ENCODE data around the gene ARHGEF6. TPM values are rescaled to one million over a fixed set of nuclear protein-coding genes. Genes with fewer than 3 reads are reported as not detected.

ARHGEF6 gene
- total RNA-seq, 1 donor from 2014 or later = 4.7 TPM

DNA sequence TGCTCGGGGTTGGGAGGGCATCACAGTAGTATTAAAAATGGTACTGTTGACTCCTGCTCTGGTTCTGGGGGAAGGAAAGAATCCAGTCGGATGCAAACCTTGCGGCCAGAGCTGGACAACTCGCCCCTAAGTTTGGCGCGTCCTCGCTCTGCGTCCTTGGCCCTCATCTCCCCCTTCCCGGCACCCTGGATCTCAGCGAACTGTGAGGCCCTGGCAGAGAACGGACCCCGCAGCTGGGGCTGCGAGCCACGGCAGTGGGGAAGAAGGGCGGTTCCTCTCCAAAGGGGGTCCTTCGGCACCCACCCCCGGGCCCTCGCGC lies 14.0 kb downstream of the ARHGEF6 start:
- H3K4me3 Mint-ChIP-seq (ENCODE audit: unreplicated experiment) = peak overlapping the region; percentile 78
- Histone ChIP-seq H3K9ac (ENCODE audit: low read length) (peak overlapping the region; percentile 79), H4K20me1 (ENCODE audit: insufficient read depth, low read length) (no peaks in the 10 kb centered on the region), H3K27ac (ENCODE audit: low read depth, low read length) (peak overlapping the region; percentile 50), H3K4me1 (ENCODE audit: insufficient read depth, low read length) (peaks cover 13% of the 10 kb centered on the region), H3K27me3 (ENCODE audit: insufficient read depth, low read length) (no peaks in the 10 kb centered on the region), H2AFZ (ENCODE audit: low read depth, low read length) (peak overlapping the region; percentile 83), H3K4me2 (ENCODE audit: low read length) (peak overlapping the region; percentile 85), H3K36me3 (ENCODE audit: insufficient read depth, low read length) (no peaks in the 10 kb centered on the region), H3K4me3 (ENCODE audit: insufficient read depth, low read depth, low read length) (peak overlapping the region; percentile 61), H3K79me2 (ENCODE audit: insufficient read depth, low read length) (no peaks in the 10 kb centered on the region), H3K9me3 (ENCODE audit: insufficient read depth, low read depth, low read length) (no peaks in the 10 kb centered on the region)
- FAIRE-seq (no peak), DNase-seq (ENCODE audit: low read depth) (no peak)
- no peaks in the 10 kb centered on the region for H3K27me3 Mint-ChIP-seq (ENCODE audit: low read depth, unreplicated experiment)
- no peaks in the 10 kb centered on the region for H3K9me3 Mint-ChIP-seq (ENCODE audit: unreplicated experiment)
- no peak for TF ChIP-seq EZH2 (IDR thresholded peaks at IDR 0.05; ENCODE audit: insufficient read depth, low read length)
- TF ChIP-seq, protein P1, sequence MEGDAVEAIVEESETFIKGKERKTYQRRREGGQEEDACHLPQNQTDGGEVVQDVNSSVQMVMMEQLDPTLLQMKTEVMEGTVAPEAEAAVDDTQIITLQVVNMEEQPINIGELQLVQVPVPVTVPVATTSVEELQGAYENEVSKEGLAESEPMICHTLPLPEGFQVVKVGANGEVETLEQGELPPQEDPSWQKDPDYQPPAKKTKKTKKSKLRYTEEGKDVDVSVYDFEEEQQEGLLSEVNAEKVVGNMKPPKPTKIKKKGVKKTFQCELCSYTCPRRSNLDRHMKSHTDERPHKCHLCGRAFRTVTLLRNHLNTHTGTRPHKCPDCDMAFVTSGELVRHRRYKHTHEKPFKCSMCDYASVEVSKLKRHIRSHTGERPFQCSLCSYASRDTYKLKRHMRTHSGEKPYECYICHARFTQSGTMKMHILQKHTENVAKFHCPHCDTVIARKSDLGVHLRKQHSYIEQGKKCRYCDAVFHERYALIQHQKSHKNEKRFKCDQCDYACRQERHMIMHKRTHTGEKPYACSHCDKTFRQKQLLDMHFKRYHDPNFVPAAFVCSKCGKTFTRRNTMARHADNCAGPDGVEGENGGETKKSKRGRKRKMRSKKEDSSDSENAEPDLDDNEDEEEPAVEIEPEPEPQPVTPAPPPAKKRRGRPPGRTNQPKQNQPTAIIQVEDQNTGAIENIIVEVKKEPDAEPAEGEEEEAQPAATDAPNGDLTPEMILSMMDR (IDR thresholded peaks at IDR 0.05; ENCODE audit: insufficient read depth, low read depth, low read length) = no peak
- peaks cover 7% of the 10 kb centered on the region for H3K4me1 Mint-ChIP-seq (ENCODE audit: low read depth, unreplicated experiment)
- no peak overlapping the region for H3K27ac Mint-ChIP-seq (ENCODE audit: unreplicated experiment)
- no peaks in the 10 kb centered on the region for H3K36me3 Mint-ChIP-seq (ENCODE audit: low read depth, unreplicated experiment)

DNA sequence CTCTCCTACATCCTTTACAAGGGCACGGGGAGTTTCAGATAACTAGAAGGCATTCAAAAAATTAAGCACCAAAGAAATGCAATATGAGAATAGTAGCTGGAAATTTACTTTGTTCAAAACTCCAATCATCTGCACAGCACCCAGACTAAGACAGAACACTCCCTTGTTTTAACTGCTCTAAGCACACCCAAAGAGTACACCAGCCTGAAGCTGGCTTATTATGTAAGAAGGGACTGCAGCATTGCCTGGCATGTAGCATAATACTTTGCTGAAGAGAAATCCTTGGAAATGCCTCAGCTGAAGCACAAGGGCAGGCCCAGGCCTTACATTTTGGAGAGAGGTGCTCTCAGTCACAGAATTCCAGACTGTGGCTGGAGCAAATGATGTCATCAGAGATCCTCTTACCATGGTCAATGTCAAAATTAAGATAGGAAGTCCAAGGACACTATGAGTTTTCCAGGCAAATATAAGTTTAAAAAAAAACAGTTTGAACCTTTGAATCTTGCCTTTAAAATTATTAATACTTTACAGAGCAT lies 14.8 kb downstream of the ARHGEF6 start:
- H3K9me3 Mint-ChIP-seq (ENCODE audit: unreplicated experiment) = no peaks in the 10 kb centered on the region
- Histone ChIP-seq H3K9ac (ENCODE audit: low read length) (no peak overlapping the region), H3K36me3 (ENCODE audit: insufficient read depth, low read length) (no peaks in the 10 kb centered on the region), H2AFZ (ENCODE audit: low read depth, low read length) (no peak overlapping the region), H3K4me2 (ENCODE audit: low read length) (peak overlapping the region; percentile 30), H3K4me3 (ENCODE audit: insufficient read depth, low read depth, low read length) (no peak overlapping the region), H3K27ac (ENCODE audit: low read depth, low read length) (no peak overlapping the region), H3K27me3 (ENCODE audit: insufficient read depth, low read length) (no peaks in the 10 kb centered on the region), H3K9me3 (ENCODE audit: insufficient read depth, low read depth, low read length) (no peaks in the 10 kb centered on the region), H4K20me1 (ENCODE audit: insufficient read depth, low read length) (no peaks in the 10 kb centered on the region), H3K4me1 (ENCODE audit: insufficient read depth, low read length) (peaks cover 13% of the 10 kb centered on the region), H3K79me2 (ENCODE audit: insufficient read depth, low read length) (no peaks in the 10 kb centered on the region)
- no peaks in the 10 kb centered on the region for H3K36me3 Mint-ChIP-seq (ENCODE audit: low read depth, unreplicated experiment)
- peak overlapping the region; percentile 78 for H3K4me3 Mint-ChIP-seq (ENCODE audit: unreplicated experiment)
- TF ChIP-seq, protein P1 (IDR thresholded peaks at IDR 0.05; ENCODE audit: insufficient read depth, low read depth, low read length) = no peak
- no peak for TF ChIP-seq EZH2 (IDR thresholded peaks at IDR 0.05; ENCODE audit: insufficient read depth, low read length)
- DNase-seq (ENCODE audit: low read depth) = no peak
- H3K27ac Mint-ChIP-seq (ENCODE audit: unreplicated experiment) = no peak overlapping the region
- no peak for FAIRE-seq
- H3K4me1 Mint-ChIP-seq (ENCODE audit: low read depth, unreplicated experiment) = peaks cover 7% of the 10 kb centered on the region
- H3K27me3 Mint-ChIP-seq (ENCODE audit: low read depth, unreplicated experiment) = no peaks in the 10 kb centered on the region

DNA sequence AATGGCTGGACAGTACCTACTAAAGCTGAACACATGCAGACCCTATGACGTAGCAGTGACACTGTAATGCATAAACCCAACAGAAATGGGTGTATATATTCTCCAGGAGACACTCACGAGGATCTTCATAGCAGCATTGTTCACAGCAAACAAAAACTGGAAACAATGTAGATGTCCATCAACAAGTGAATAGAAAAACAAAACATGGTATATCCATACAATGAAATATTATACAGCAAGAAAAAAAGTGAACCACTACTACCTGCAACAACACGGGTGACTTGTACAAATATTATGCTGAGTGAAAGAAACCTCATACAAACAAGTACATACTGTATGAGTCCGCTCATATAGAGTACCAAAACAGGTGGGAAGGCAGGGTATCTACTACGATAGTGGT lies 16.5 kb downstream of the ARHGEF6 start:
- FAIRE-seq = no peak
- TF ChIP-seq, protein P1 (IDR thresholded peaks at IDR 0.05; ENCODE audit: insufficient read depth, low read depth, low read length) = no peak
- TF ChIP-seq EZH2 (IDR thresholded peaks at IDR 0.05; ENCODE audit: insufficient read depth, low read length) = no peak
- no peak overlapping the region for H3K4me2 ChIP-seq (ENCODE audit: low read length)
- H3K36me3 ChIP-seq (ENCODE audit: insufficient read depth, low read length) = no peaks in the 10 kb centered on the region
- H3K4me3 ChIP-seq (ENCODE audit: insufficient read depth, low read depth, low read length) = no peak overlapping the region
- Mint-ChIP-seq H3K9me3 (ENCODE audit: unreplicated experiment) (no peaks in the 10 kb centered on the region), H3K27ac (ENCODE audit: unreplicated experiment) (no peak overlapping the region), H3K36me3 (ENCODE audit: low read depth, unreplicated experiment) (no peaks in the 10 kb centered on the region), H3K4me1 (ENCODE audit: low read depth, unreplicated experiment) (peaks cover 7% of the 10 kb centered on the region), H3K27me3 (ENCODE audit: low read depth, unreplicated experiment) (no peaks in the 10 kb centered on the region), H3K4me3 (ENCODE audit: unreplicated experiment) (no peak overlapping the region)
- H4K20me1 ChIP-seq (ENCODE audit: insufficient read depth, low read length) = no peaks in the 10 kb centered on the region
- DNase-seq (ENCODE audit: low read depth) = no peak
- no peak overlapping the region for H3K9ac ChIP-seq (ENCODE audit: low read length)
- peaks cover 13% of the 10 kb centered on the region for H3K4me1 ChIP-seq (ENCODE audit: insufficient read depth, low read length)
- H3K9me3 ChIP-seq (ENCODE audit: insufficient read depth, low read depth, low read length) = no peaks in the 10 kb centered on the region
- H3K27me3 ChIP-seq (ENCODE audit: insufficient read depth, low read length) = no peaks in the 10 kb centered on the region
- H3K79me2 ChIP-seq (ENCODE audit: insufficient read depth, low read length) = no peaks in the 10 kb centered on the region
- no peak overlapping the region for H2AFZ ChIP-seq (ENCODE audit: low read depth, low read length)
- no peak overlapping the region for H3K27ac ChIP-seq (ENCODE audit: low read depth, low read length)

Data from astrocyte (in vitro differentiated cells and primary cell).